B cell (primary cell): ENCODE measurements around the gene NEU2.

Source experiments
- CTCF ChIP-seq: fragments of 200-600 bp; IDR thresholded peaks from one replicate; pipeline ENCODE4 v1.8.0; 2022; ENCODE audit warnings: antibody characterized with exemption, mild to moderate bottlenecking
- EZH2 ChIP-seq: IDR thresholded peaks from 2 replicates; pipeline ENCODE4 v1.6.1; 2012; ENCODE audit warnings: borderline replicate concordance, low read depth, mild to moderate bottlenecking, moderate library complexity, low read length; ENCODE audit not compliant: insufficient read depth, poor library complexity, severe bottlenecking

GRCh38 chr2:233015019-233015645 is 17.3 kb upstream of the NEU2 start:
- TF ChIP-seq CTCF (no peak), EZH2 (no peak)
